SIG-M5 treated with dmso at 0.1 percent for 504 hours (cell line): Measurements from ENCODE around the gene EPB41L5.
"Not testable (repeated sequence)": the region's sequence is repeated elsewhere in the genome, so short reads cannot be mapped to it uniquely, and the experiment has no call there.

Experiments used
- DNase-seq: peaks from one replicate; lab custom pipeline; 2025; ENCODE audit not compliant: unreplicated experiment; lab: John Stamatoyannopoulos, UW

Gene EPB41L5

GRCh38 chr2:120029672-120030640, 17.1 kb downstream of the EPB41L5 start:
- no peak for DNase-seq

GRCh38 chr2:120032297-120032696, 19.4 kb downstream of the EPB41L5 start:
- DNase-seq = no peak

- DNase-seq = no peak
Measured at GRCh38 chr2:120034027-120034426, 21.1 kb downstream of the EPB41L5 start.

- no peak for DNase-seq
Measured at GRCh38 chr2:120034621-120035020, 21.7 kb downstream of the EPB41L5 start.

- no peak for DNase-seq
Measured at GRCh38 chr2:120036145-120036544, 23.3 kb downstream of the EPB41L5 start.

- no peak for DNase-seq
Measured at GRCh38 chr2:120037995-120038541, 25.2 kb downstream of the EPB41L5 start.

- no peak for DNase-seq
Measured at GRCh38 chr2:120042359-120042758, 29.5 kb downstream of the EPB41L5 start.

- DNase-seq = no peak
Measured at GRCh38 chr2:120044336-120044735, 31.5 kb downstream of the EPB41L5 start.

- DNase-seq = not testable (repeated sequence)
Measured at GRCh38 chr2:120045775-120046174, 32.9 kb downstream of the EPB41L5 start.

GRCh38 chr2:120046252-120046651, 33.4 kb downstream of the EPB41L5 start:
- DNase-seq = not testable (repeated sequence)

- DNase-seq = no peak
Measured at GRCh38 chr2:120052597-120052996, 39.7 kb downstream of the EPB41L5 start.

- no peak for DNase-seq
Measured at GRCh38 chr2:120053891-120054290, 41.0 kb downstream of the EPB41L5 start.

GRCh38 chr2:120059483-120059882, 46.6 kb downstream of the EPB41L5 start:
- no peak for DNase-seq

- DNase-seq = no peak
Measured at GRCh38 chr2:120060088-120060623, 47.3 kb downstream of the EPB41L5 start.

- DNase-seq = no peak
Measured at GRCh38 chr2:120064664-120065063, 51.8 kb downstream of the EPB41L5 start.

- peak; percentile 34 for DNase-seq
Measured at GRCh38 chr2:120066800-120067547, 54.1 kb downstream of the EPB41L5 start.

- not testable (repeated sequence) for DNase-seq
Measured at GRCh38 chr2:120068040-120068658, 55.3 kb downstream of the EPB41L5 start.

- no peak for DNase-seq
Measured at GRCh38 chr2:120075545-120075944, 62.7 kb downstream of the EPB41L5 start.

GRCh38 chr2:120077896-120078295, 65.0 kb downstream of the EPB41L5 start:
- no peak for DNase-seq

GRCh38 chr2:120079647-120080046, 66.8 kb downstream of the EPB41L5 start:
- no peak for DNase-seq

GRCh38 chr2:120091436-120091835, 78.6 kb downstream of the EPB41L5 start:
- no peak for DNase-seq
